NCI-H1417 (cell line): ENCODE measurements around the gene LENG8.
A peak's percentile ranks its signal among the peaks of the same experiment; 100 is the strongest.
"Not testable (repeated sequence)": the region's sequence is repeated elsewhere in the genome, so short reads cannot be mapped to it uniquely, and the experiment has no call there.

Experiments
- DNase-seq, 3 experiments: peaks; one replicate each; lab custom pipeline; 2025; lab: John Stamatoyannopoulos, UW

The LENG8 gene

GRCh38 chr19:54444737-54445136, 4.3 kb upstream of the LENG8 start:
- DNase-seq: no peak

DNA sequence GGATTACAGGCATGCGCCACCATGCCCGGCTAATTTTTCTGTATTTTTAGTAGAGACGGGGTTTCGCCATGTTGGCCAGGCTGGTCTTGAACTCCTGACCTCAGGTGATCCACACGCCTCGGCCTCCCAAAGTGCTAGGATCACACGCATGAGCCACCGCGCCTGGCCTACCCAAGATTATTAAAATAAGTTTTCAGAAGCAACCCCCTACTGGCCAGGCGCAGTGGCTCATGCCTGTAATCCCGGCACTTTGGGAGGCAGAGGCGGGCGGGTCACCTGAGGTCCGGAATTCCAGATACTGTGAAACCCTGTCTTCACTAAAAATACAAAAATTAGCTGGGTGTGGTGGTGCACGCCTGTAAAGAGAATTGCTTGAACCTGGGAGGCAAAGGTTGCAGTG, 2.6 kb upstream of the LENG8 start:
- not testable (repeated sequence) for DNase-seq

GRCh38 chr19:54448040-54448773, 792 bp upstream of the LENG8 start:
- peak; percentile 19 to 61 (median 60) for DNase-seq

DNA sequence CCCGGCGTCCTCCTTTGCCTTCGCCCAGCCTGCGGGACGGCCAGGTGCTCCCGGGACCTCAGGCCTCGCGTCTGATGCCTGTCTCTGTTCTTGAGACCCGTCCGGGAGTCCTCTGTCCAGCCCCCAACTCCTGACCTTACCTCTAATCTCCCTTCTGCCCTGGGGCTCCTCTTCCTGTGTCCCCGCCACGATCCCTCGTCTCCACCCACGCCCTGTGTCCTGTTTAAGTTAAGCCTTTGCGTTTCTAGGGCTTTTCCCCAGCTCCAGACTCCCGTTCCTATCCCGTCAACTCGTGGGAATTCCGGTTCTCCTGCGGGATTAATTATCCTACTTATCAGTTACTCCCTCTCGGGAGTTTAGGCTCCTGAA, 686 bp downstream of the LENG8 start:
- no peak for DNase-seq

GRCh38 chr19:54451331-54451871, 2.4 kb downstream of the LENG8 start:
- DNase-seq: peak in 1 of 3 experiments; percentile 10

DNA sequence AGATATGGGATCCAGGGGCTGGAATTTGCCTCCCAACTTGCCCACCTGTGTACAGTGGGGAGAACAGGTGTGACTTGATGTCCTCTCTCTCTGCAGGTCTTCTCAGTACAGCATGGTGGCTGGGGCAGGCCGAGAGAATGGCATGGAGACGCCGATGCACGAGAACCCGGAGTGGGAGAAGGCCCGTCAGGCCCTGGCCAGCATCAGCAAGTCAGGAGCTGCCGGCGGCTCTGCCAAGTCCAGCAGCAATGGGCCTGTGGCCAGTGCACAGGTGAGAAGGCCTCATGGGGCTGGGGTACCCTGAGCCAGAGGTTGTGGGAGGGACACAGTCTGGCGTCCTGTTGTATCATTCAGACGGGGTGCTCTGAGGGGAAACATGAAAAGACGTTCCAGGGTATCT, 3.0 kb downstream of the LENG8 start:
- DNase-seq: no peak

DNA sequence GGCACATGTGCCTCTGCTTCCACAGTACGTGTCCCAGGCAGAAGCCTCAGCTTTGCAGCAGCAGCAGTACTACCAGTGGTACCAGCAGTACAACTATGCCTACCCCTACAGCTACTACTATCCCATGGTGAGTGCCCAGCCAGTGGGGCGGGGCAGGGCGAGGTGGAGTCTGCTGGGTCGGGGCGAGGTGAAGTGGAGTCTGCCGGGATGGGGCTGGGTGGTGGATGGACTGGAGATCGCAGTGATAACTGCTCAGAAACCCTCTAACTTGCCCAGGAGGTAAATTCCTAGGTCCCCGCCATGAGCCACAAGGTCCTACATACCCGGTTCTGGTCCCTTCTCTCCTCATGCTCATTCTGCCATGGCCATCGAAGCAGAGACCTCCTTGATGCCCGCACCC, 3.6 kb downstream of the LENG8 start:
- DNase-seq: no peak

DNA sequence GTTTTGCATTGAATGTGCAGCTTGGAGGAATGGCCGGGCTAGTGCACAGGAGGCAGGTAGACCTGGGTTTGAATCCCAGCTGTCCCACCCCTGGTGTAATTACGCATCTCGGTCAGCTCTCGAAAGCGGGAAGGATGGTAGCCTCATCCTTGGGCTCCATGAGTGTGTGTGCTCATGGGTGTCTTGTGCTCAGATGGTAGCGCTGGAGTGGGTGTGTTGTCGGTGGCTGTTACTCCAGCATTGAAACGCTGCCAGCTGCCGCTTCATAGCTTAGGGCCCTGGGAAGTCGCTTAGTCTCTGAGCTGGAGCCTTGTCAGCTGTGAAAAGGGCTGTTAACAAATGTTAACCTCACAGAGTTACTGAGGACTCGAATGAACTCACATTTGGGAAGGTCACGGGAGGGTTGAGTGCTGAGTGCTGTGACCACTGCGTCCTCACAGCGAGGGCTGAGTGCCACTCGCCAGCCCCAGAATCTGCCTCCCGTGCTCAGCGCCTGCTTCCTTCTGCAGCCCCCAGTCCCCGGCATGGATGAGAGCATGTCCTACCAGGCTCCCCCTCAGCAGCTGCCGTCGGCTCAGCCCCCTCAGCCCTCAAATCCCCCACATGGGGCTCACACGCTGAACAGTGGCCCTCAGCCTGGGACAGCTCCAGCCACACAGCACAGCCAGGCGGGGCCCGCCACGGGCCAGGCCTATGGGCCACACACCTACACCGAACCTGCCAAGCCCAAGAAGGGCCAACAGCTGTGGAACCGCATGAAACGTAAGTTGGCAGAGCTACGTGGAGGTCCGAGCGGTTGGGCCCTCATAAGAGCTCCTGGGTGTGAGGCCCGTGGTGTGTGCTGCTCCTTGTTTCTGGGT, 5.2 kb downstream of the LENG8 start:
- no peak for DNase-seq

DNA sequence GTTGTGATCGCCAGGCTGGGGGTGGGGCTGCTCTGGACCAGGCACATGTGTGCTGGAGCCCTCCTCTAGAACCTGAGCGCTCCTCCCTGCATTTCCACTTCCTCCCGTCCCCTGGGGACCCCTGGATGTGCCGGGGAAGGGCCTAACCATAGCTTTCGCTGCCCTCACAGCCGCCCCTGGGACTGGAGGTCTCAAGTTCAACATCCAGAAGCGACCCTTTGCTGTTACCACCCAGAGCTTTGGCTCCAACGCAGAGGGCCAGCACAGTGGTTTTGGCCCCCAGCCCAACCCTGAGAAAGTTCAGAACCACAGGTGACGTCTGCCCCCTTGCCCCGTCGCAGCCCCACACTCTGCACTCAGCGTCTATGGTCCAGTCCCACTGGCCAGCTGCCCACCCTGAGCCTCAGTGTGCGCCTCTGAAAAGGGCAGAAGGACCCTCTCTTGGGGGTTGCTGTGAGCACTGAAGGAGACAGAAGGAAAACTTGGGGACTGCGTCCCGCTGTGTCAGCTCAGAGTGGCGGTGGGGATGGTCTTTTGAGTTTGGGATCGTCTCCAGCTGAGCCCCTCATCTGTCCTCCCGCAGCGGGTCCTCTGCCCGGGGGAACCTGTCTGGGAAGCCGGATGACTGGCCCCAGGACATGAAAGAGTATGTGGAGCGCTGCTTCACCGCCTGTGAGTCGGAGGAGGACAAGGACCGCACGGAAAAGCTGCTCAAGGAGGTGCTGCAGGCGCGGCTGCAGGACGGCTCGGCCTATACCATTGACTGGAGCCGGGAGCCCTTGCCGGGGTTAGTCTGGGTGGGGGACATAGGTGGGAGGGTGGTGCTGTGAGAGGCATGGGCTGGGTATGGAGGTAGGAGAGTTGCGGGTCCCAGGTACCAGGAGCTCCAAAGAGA, 6.0 kb downstream of the LENG8 start:
- DNase-seq: no peak

DNA sequence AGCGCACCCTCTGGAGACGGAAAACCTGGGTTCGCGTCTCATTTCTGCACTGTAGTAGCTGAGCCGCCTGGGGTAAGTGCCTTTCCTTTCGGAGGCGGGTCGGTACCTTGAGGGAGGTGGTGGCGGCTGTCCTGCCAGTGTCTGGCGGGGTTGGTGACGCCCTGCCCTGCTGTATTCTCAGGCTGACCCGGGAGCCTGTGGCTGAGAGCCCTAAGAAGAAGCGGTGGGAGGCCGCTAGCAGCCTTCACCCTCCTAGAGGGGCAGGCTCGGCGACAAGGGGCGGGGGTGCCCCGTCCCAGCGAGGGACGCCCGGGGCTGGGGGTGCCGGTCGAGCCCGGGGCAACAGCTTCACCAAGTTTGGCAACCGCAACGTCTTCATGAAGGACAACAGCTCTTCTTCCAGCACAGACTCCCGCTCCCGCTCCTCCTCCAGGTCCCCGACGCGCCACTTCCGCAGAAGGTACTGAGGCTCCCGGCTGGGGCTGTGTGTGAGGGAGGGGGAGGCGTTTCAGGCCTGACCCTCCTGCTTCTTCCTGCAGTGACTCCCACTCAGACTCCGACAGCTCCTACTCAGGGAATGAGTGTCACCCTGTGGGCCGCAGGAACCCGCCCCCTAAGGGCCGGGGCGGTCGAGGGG, 6.9 kb downstream of the LENG8 start:
- DNase-seq: no peak

- no peak for DNase-seq
Observed at GRCh38 chr19:54456423-54457373, 7.7 kb downstream of the LENG8 start.

DNA sequence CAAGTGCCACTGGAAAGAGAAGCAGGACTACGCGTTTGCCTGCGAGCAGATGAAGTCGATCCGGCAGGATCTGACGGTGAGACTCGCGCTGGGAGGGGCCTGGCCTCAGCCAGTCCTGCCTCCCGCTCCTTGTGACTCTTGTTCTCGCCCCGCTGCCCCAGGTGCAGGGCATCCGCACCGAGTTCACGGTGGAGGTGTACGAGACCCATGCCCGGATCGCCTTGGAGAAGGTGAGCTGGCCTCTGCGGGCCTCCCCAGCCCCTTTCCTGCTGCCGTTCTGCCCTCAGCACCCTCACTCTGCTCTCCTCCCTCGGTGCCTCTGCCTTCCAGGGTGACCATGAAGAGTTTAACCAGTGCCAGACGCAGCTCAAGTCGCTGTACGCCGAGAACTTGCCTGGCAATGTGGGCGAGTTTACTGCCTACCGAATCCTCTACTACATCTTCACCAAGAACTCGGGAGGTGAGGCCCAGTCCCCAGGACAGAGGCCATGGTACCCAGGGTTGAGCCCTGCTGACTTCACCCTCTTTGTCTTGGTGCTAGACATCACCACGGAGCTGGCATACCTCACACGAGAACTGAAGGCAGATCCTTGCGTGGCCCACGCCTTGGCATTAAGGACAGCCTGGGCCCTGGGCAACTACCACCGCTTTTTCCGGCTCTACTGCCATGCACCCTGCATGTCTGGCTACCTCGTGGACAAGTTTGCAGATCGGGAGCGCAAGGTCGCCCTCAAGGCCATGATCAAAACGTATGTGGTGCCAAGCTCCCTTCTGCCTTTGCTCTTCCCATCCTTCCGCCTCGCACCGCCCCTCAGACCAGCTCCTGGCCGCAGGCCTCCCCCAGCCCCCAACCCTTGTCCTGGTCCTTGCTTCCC, 9.0 kb downstream of the LENG8 start:
- no peak for DNase-seq

DNA sequence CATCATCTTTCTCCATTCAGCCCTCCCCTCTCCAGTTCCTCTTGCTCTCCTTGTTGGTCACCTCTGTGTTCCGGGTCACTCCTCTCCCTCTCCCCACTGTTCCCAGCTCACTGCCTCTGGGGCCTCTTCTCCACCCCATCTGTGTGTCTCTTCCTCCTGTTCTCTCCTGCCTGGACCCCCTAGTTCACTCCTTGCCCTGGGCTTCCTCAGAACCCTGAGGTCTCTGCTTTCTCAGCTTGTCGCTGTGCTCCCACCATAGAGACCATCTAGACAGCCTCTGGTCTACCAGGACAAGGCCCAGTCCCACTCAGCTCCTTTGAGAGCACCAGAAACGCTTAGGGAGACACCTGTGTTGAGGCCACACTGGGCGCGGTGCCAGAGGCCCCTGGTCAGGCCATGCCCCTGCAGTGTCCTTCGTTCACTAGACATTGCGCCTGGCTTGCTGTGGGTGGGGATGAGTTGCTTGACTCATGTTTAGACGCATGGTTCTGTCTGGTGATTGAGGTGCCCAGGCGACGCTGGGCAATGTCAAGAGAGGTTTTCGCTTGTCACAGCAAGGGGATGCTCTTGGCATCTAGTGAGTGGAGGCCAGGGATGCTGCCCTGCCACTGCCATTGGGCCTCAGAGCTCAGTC, 9.8 kb downstream of the LENG8 start:
- DNase-seq: no peak

GRCh38 chr19:54459282-54460229, 10.6 kb downstream of the LENG8 start:
- peak in 1 of 3 experiments; percentile 66 for DNase-seq

GRCh38 chr19:54460230-54461005, 11.4 kb downstream of the LENG8 start:
- DNase-seq: no peak

DNA sequence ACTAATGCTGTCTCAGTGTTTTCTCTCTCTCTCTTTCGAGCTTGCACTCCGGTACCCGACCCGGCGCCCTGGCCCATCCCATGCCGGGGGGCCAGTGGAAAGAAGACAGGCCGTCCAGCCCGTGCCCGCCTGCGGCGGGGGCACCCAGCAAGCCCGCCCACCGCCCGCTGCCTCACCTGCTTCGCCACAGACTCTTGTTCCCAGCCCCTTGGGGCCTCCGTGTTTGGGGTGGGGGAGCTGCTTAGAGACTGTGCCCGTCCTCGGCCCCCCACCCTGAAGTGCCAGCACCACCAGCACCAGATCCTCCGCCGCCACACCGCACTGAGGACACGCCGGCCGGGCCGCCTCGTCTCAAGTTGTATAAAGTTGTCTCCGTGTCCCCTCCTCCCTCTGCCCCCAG, 12.2 kb downstream of the LENG8 start:
- DNase-seq: no peak

- no peak for DNase-seq
Observed at GRCh38 chr19:54461613-54462012, 12.6 kb downstream of the LENG8 start.
